Mucosa of descending colon (tissue), 3 donors: ENCODE measurements around the gene TMEM258. TPM values are rescaled to one million over a fixed set of nuclear protein-coding genes. Genes with fewer than 3 reads are reported as not detected.

Experiments
- ATAC-seq: fragments of 200-7000 bp; cut with Tn5 transposase; one replicate; pipeline ENCODE4 v1.9.1; 2020; ENCODE audit warnings: mild to moderate bottlenecking, moderate library complexity
- DNase-seq, 3 donors: peaks; one replicate each; pipeline ENCODE4 v3.0.0-alpha.2; 2020
- H3K36me3 ChIP-seq: fragments of 200-600 bp; one replicate; pipeline ENCODE4 v1.8.0; 2021; ENCODE audit warnings: low read depth, mild to moderate bottlenecking
- H3K4me1 ChIP-seq: fragments of 200-600 bp; one replicate; pipeline ENCODE4 v1.8.0; 2021; ENCODE audit warnings: low read depth, mild to moderate bottlenecking
- H3K4me3 ChIP-seq: fragments of 200-600 bp; one replicate; pipeline ENCODE4 v1.8.0; 2021; ENCODE audit warnings: mild to moderate bottlenecking
- H3K9me3 ChIP-seq: fragments of 200-600 bp; one replicate; pipeline ENCODE4 v1.8.0; 2021; ENCODE audit warnings: mild to moderate bottlenecking
- CTCF ChIP-seq: fragments of 200-600 bp; IDR thresholded peaks from one replicate; pipeline ENCODE4 v1.8.0; 2022; ENCODE audit warnings: antibody characterized with exemption, mild to moderate bottlenecking
- intact Hi-C, 2 donors: fragments of 100-400 bp; cut with DNase I in 1 of 2; cut with micrococcal nuclease in 1 of 2; formaldehyde crosslinking; loops; one replicate each; pipeline versions ENCODE4 v1.11.0 to v1.11.1; 2022; cut with DNase I, micrococcal nuclease
- total RNA-seq, 3 donors: library from RNA; stranded (reverse); fragmentation: NEBNext Ultra II Directional in 2 of 3; extraction: Animal tissue kit (Norgen Biotek cat#: 25700) in 2 of 3; gene quantifications; one replicate each; pipeline versions ENCODE4 v1.2.1 to v1.2.4, GENCODE V29; 2021 to 2023
- donor health status: DM: no; HTN: no; CAD: no; lungs with moderate emphysema.
- donor health status: DM: no; HTN: no; CAD: no.
- donor health status: DM: no; HTN: yes; CAD: no.

The TMEM258 gene
- total RNA-seq, 3 donors from 2014 or later: 56.1 to 107 (median 74.6) TPM

- no peak for DNase-seq
- ATAC-seq: no peak
- peaks cover 21% of the 10 kb centered on the region for H3K4me1 ChIP-seq
- no peak overlapping the region for H3K4me3 ChIP-seq
- H3K9me3 ChIP-seq: no peaks in the 10 kb centered on the region
- intact Hi-C loops: no loop called here
- no peak for TF ChIP-seq CTCF
- H3K36me3 ChIP-seq: no peaks in the 10 kb centered on the region
Observed at GRCh38 chr11:61751384-61751783, 41.0 kb downstream of the TMEM258 start.

- no peaks in the 10 kb centered on the region for H3K36me3 ChIP-seq
- H3K9me3 ChIP-seq: no peaks in the 10 kb centered on the region
- intact Hi-C loops: no loop called here
- no peak for TF ChIP-seq CTCF
- H3K4me3 ChIP-seq: no peak overlapping the region
- peaks cover 15% of the 10 kb centered on the region for H3K4me1 ChIP-seq
- ATAC-seq (no peak), DNase-seq (no peak)
Observed at GRCh38 chr11:61750631-61751273, 41.6 kb downstream of the TMEM258 start.

GRCh38 chr11:61749591-61750217 is 42.7 kb downstream of the TMEM258 start:
- peaks cover 15% of the 10 kb centered on the region for H3K4me1 ChIP-seq
- intact Hi-C loops: no loop called here
- H3K9me3 ChIP-seq: no peaks in the 10 kb centered on the region
- TF ChIP-seq CTCF: no peak
- H3K36me3 ChIP-seq: no peaks in the 10 kb centered on the region
- DNase-seq (no peak), ATAC-seq (no peak)
- H3K4me3 ChIP-seq: no peak overlapping the region

GRCh38 chr11:61747967-61748285 is 44.5 kb downstream of the TMEM258 start:
- intact Hi-C loops: no loop called here

GRCh38 chr11:61747192-61747966 is 45.0 kb downstream of the TMEM258 start:
- H3K9me3 ChIP-seq: no peaks in the 10 kb centered on the region
- H3K36me3 ChIP-seq: no peaks in the 10 kb centered on the region
- DNase-seq: peak; percentile 81 to 91 (median 88)
- peak; percentile 92 for ATAC-seq
- no peak overlapping the region for H3K4me3 ChIP-seq
- TF ChIP-seq CTCF: peak; percentile 91
- intact Hi-C loops: no loop called here
- peaks cover 10% of the 10 kb centered on the region for H3K4me1 ChIP-seq

More at GRCh38 chr11:61747967-61748285, 44.5 kb downstream of the TMEM258 start:
- ATAC-seq (peak; percentile 2), DNase-seq (no peak)
- no peak for TF ChIP-seq CTCF
- H3K9me3 ChIP-seq: no peaks in the 10 kb centered on the region
- peaks cover 14% of the 10 kb centered on the region for H3K4me1 ChIP-seq
- H3K4me3 ChIP-seq: no peak overlapping the region
- H3K36me3 ChIP-seq: no peaks in the 10 kb centered on the region
